OCI-M2 (cell line): ENCODE measurements around the gene KLHDC3.

Source experiments
- DNase-seq: peaks from one replicate; lab custom pipeline; 2025; ENCODE audit not compliant: unreplicated experiment; lab: John Stamatoyannopoulos, UW

KLHDC3 gene

DNA sequence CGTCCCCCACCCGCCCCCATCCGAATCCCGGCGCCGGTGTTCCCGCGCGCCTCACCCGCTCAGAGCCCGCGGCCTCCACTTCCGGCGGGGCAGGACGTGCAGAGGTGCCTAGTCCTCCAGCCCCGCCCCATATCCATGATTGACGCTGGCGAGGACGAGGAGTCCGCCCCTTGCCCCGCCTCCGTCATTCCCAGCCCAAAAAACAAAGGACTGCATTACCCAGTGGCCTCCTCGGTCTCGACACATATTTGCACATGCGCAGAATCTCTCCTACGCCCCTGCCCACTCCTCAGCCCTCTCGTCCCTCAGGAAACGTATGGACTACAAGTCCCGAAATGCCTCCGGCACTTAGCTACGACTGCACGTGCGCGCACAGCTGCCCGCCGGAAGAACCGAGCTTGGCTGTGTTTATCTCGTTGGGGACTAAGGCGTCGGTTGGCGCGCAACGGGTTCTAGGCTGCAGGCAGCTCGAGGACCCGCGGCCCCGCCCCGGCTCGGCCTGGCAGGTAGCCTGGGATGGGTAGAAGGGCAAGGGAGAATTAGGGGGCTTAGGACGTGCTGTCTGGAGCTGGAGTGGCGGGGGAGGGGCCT, at the start of gene KLHDC3, which contains the start of gene MEA1:
TSS of gene KLHDC3 (plus strand) at position 407 of the 591 bp plus-strand sequence. CDS start 2,944 bp downstream, outside the sequence.
TSS of gene MEA1 (minus strand) at position 104 of the 591 bp plus-strand sequence. CDS start 133 bp downstream, outside the sequence.
- DNase-seq: peak; percentile 96

GRCh38 chr6:42966571-42966970, 47.5 kb upstream of the KLHDC3 start:
- no peak for DNase-seq

DNA sequence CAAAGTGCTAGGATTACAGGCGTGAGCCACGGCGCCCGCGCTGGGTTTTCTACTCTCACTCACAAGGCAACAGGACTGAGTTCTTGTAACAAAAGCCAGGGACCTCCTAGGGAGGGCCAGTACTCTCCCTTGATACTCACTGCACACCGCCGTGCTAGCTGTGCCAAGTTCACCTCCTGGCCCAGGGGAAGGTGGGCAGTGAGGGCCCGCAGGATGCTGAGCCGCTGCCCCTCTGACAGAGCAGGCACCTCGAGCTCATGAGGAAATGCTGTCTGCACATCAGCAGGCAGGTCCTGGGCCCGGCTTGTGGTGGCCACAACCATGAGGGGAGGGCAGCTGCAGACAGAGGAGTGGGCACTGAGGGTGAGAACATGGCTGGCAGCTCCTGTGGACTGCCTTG, 46.8 kb upstream of the KLHDC3 start:
- no peak for DNase-seq

GRCh38 chr6:42968126-42968701, 45.8 kb upstream of the KLHDC3 start:
- no peak for DNase-seq

GRCh38 chr6:42968783-42969182, 45.3 kb upstream of the KLHDC3 start:
- DNase-seq: no peak

- no peak for DNase-seq
Observed at GRCh38 chr6:42969431-42969830, 44.6 kb upstream of the KLHDC3 start.

DNA sequence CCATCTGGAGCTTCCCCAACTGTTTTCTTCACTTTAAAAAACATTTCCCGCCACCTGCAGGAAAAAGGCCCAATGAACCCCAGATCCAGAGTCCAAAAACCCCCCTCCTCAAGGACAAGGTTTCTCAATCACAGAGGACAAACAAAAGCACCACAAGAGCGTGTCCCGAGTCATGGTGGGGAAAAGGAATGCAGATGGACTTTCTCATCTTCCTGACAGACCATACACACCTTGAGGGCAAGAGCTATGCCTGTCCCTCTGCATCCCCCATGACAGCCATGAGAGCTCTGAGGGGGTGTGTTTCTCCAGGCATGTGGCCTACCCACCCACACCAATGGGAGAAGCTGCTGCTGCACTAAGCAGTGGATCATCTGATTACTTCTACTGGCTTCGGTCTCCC, 44.1 kb upstream of the KLHDC3 start:
- DNase-seq: no peak

DNA sequence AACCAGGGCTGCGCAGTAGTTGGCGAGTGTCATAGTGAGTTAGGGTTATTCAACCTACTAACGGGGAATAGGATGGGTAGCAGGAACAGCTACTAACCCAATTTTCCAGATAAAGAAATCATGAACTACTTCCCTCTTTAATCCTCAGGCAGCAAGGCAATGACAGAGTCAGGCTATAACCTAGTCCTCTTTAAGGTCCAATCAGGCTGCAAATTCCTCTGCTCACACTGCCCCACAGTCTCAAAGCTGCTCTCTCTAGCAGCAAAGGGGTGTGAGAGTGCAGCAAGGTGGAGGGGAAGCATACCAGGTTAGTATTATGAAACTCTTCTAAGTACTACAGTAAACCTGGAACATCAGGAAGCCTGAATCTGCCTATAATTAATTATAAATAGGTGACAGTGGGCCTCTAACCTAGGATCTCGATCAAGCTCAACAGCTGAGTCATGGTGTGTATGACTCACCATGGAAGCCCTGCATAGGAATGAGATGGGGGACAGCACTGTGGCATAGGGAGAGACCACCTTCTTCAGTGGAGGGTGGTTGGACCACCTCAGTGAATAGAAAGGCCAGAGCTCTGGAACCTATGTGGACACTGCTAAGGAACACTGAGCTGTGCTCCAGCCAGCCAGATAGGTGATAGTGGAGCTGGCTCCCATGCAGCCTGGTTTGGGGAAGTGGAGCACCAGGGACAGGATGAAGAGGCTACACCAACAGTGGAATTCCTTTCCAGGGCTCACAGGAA, 43.0 kb upstream of the KLHDC3 start:
- DNase-seq: no peak

DNA sequence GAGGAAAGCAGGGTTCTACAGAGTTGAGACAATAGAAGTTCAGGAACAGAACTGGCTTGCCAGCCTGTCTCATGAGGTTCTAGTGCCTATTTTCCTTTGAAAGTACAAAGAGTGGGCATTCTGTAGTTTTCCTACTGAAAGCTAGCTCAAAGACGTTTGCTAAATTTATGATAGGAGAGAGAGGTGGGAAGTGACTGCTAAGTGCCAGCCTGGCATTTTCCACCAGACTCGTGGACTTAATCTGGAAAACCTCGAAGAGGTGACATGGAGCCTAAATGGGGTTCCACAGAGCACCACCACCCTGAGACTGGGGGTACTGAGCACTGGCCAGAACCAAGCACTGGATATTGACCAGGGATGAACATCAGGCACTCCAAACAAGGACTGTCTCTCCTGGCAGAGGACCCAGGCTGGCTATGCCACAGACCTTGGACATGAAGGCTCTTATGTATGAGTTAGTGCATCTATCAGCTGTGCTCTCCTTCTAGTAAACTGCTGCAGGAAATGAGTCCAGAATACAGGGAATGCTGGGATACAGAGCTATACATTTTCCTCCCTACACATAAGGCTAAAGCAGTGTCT, 42.2 kb upstream of the KLHDC3 start:
- DNase-seq: no peak

GRCh38 chr6:42973926-42974325, 40.1 kb upstream of the KLHDC3 start:
- no peak for DNase-seq

DNA sequence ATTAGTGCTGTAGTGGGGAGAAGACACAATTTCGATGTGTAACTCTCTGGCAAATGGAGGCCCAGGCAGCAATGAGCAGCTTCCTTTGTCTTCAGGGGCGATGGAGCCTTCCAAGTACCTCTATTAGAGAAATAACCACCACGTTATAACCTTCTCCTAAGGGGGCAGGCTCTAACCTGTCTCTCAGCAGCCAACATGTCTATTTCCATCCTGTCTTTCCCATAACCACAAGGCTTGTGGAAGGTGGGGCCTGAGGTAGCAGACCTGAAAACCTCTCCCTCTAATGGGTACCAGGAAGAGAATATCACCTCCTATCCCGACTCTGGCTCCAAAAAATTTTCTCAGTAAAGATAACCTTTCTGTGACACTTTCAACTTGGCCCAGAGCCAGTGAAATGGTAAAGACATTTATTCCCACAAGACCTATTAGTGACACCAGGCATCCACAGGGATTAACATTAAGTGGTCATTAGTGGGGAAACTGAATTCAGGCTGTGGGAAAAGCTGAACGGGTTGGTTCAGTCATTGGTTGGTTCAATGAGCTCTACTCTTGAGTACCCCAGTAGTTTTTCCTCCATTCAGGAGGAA, 39.0 kb upstream of the KLHDC3 start:
- DNase-seq: no peak

DNA sequence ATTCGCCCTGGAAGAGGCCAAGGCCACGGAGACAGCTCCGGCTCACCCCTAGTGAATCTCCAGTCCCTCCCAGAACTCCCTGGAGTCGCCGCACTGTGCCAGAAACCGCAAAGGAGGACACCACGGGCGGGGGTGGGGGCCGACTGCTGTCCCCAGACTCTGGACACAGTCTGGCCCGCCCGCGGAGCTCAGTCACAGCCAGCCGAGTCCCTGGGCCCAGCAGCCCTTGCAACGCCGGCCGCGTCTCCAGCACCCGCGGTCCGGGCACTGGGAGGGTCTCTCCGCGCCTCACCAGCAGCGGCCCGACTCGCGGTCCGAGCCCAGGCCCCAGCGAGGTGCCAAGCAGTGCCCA, 35.6 kb upstream of the KLHDC3 start:
- no peak for DNase-seq

- DNase-seq: peak; percentile 83
Observed at GRCh38 chr6:42978839-42979522, 35.1 kb upstream of the KLHDC3 start, which contains the start of gene PEX6. PEX6 (minus strand) TSS chr6:42979181; CDS start chr6:42979150, 31 bp downstream.

DNA sequence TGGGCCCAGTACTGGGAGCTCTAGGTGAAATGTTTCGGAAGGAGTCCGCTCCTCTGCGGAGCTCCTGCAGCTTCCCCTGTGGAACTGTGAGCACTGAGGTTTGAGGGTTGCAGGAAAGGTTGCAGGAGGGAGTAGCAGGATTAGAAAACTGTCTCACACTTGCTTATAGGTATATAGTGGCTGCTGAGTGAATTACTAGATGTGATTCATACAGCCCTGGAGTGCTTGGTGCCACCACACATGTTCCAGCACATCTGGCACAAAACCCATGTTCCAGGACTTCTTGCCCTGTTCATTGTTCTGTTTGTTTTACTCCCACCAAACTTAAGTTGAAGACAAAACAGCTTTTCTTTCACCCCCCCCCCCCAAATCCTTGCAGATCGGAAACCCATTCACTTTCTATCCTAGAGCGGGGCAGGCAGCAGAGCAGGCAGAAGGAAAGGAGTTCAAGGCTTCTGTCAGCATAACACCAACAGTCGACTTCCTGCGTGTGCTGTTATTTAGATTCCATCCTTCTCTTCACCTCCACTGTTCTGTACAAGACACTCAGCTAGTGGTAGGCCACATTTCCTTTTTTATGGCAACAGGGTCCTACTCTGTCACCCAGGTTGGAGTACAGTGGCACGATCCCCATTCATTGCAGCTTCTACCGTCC, 34.4 kb upstream of the KLHDC3 start:
- DNase-seq: no peak

- DNase-seq: no peak
Observed at GRCh38 chr6:42981836-42982235, 32.2 kb upstream of the KLHDC3 start.

DNA sequence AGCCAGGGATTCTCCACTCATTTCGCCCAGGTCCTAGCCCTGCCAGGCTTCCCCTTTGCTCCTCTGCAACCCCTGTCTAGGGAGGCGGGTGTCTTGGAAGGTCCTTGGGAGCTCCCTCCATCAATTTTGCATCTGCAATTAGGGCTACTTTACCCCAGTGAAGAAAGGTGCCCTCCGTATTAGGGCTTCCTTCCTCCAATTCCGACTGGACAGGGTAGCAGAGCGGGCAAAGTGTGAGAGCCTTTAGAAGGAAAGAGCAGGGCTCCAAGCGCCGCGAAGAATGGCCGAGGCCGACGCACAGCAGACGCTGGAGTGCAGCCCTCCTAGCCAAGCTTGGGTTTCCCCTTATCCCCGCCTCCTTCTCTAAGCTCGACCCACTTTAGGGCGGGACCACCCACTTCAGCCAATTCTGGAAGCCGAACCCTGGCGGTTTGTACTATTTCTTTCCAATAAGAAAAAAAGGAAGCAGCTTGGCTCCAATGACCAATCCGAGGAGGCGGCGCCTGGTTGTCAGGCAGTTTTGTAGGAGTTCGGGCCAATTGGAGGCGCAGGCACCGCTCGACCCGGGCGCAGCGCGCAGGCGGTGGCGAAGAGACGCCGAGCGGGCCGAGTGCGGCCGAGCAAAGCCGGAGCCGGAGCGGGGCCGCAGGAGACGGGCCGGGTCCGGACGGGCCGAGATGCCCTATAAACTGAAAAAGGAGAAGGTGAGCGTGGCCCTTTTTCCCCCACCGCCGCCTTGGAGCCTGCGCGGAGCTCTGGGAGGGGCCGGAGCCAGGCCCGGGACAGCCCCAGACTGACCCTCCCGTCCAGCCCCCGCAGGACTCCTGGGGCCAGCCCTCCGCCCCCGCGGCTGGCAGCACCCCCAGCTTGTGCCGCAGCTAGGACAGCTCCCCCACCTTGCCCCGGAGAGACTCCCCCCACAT, 29.8 kb upstream of the KLHDC3 start, which contains the start of gene PPP2R5D:
TSS of gene PPP2R5D (plus strand) at position 570 of the 923 bp plus-strand sequence. CDS start at position 678, 108 bp downstream.
- DNase-seq: peak; percentile 94

GRCh38 chr6:42984924-42985475, 29.0 kb upstream of the KLHDC3 start:
- DNase-seq: no peak

DNA sequence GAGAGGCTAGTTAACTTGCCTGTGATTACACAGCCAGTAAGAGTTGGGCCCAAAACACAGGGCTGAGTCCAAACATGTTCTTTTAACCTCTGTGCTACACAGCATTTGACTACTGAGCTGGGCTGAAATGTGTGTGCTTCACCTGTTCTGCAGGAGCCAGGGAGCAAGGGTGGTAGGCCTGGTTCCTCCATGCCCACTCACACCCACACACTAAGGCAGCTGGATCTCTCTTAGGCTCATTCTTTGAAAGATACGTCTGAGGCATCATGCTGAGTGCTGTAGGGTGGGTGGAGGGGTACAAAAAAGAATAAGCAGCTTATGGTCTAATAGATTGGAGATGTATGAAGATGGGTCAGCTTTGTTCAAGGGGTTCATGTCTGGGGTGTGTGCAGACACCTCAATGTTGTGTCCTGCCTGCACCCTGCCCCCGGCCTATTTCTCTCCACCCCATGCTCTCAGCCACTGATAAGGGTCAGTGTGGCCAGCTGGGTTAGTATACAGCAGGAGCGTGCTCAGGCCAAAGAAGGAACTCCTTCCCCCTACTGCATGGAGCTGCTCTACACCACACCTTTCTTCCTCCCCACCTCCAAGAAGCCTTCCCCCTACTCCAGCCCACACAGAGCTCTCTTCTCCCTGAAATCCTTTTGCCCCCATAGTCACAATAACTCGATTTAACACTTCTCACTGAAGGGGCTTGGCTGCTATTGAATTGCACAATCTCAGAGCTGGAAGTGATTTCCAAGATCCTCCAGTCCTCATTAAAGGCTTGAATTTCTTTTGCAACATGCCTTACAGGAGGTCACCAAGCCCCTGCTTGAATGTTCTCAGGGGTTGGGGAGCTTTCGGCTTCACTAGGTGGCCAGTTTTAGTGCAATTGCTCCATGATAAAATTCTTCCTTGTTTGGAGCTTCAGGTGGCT, 26.3 kb upstream of the KLHDC3 start:
- DNase-seq: no peak
